ENCODE results near the gene SSC4D. TPM values are rescaled to one million over a fixed set of nuclear protein-coding genes. Genes with fewer than 3 reads are reported as not detected.

The SSC4D gene
- total and polyA plus RNA-seq, 8 donors, result 0.37 to 0.80 TPM; not detected in 6

GRCh38 chr7:76342222-76342621 is 67.3 kb downstream of the SSC4D start:
- peaks cover 32 to 58% (median 55%) of the 10 kb centered on the region in 4 donors for H3K36me3 ChIP-seq
- intact Hi-C loops (cut with DNase I; ENCODE audit: low total_unique reads), result no loop called here
- no peak overlapping the region for H3K27ac ChIP-seq
- WGBS, 5 donors, result 81 to 89% (median 85%) methylated on average over 5 of the region's 5 CpGs
- no peak overlapping the region for H3K4me3 ChIP-seq
- H3K27me3 ChIP-seq, result no peaks in the 10 kb centered on the region
- TF ChIP-seq POLR2AphosphoS5 (IDR thresholded peaks at IDR 0.05) (no peak), POLR2A (IDR thresholded peaks at IDR 0.05) (no peak), EP300 (IDR thresholded peaks at IDR 0.05) (no peak), CTCF (IDR thresholded peaks at IDR 0.05) (no peak)
- peaks cover 27 to 89% (median 47%) of the 10 kb centered on the region in 4 donors for H3K4me1 ChIP-seq
- DNase-seq, result no peak
- H3K9me3 ChIP-seq, result no peaks in the 10 kb centered on the region

GRCh38 chr7:76340617-76341131 is 68.8 kb downstream of the SSC4D start:
- Histone ChIP-seq H3K4me3 (no peak overlapping the region), H3K27ac (peak overlapping the region in 2 of 5 donors; percentile 58 to 64), H3K4me1 (peaks cover 18 to 81% (median 45%) of the 10 kb centered on the region in 4 donors), H3K27me3 (no peaks in the 10 kb centered on the region), H3K9me3 (no peaks in the 10 kb centered on the region), H3K36me3 (peaks cover 20 to 43% (median 40%) of the 10 kb centered on the region in 4 donors)
- 77 to 89% (median 82%) methylated on average over 3 of the region's 3 CpGs for WGBS, 5 donors
- TF ChIP-seq EP300 (IDR thresholded peaks at IDR 0.05), result no peak
- TF ChIP-seq POLR2A (IDR thresholded peaks at IDR 0.05), result no peak
- TF ChIP-seq POLR2AphosphoS5 (IDR thresholded peaks at IDR 0.05), result no peak
- TF ChIP-seq CTCF (IDR thresholded peaks at IDR 0.05), result no peak
- intact Hi-C loops (cut with DNase I; ENCODE audit: low total_unique reads), result no loop called here
- DNase-seq, result no peak

Other genes starting within 250 kb of the SSC4D start
- 1 to 10 TPM in 2 of 5 donors, under 1 TPM in 1, not detected in 2; 0.37 to 6.4 (median 5.1) TPM for gene SRRM3, start 207.8 kb downstream of the SSC4D start, total RNA-seq
- gene SRRM3, start 207.8 kb downstream of the SSC4D start, polyA plus RNA-seq, result 1 to 10 TPM; 3.8 to 5.6 (median 5.5) TPM
- gene HSPB1, start 107.0 kb downstream of the SSC4D start, total RNA-seq, result 1,000 to 10,000 TPM in 1 of 5 donors, 100 to 1,000 TPM in 3, 10 to 100 TPM in 1; 21.8 to 2,022 (median 373) TPM
- gene HSPB1, start 107.0 kb downstream of the SSC4D start, polyA plus RNA-seq, result 1,000 to 10,000 TPM in 1 of 3 donors, 100 to 1,000 TPM in 2; 320 to 2,297 (median 486) TPM
- gene YWHAG, start 50.7 kb downstream of the SSC4D start, total RNA-seq, result 10 to 100 TPM; 28.6 to 64.6 (median 56.2) TPM
- gene YWHAG, start 50.7 kb downstream of the SSC4D start, polyA plus RNA-seq, result 10 to 100 TPM; 26.7 to 42.5 (median 41.2) TPM
- gene ZP3, start 15.3 kb upstream of the SSC4D start, total RNA-seq, result 1 to 10 TPM in 1 of 5 donors, not detected in 4; 1.4 TPM
- 1 to 10 TPM in 2 of 3 donors, under 1 TPM in 1; 0.46 to 7.1 (median 1.3) TPM for gene ZP3, start 15.3 kb upstream of the SSC4D start, polyA plus RNA-seq
- gene DTX2, start 52.0 kb upstream of the SSC4D start, total RNA-seq, result 100 to 1,000 TPM in 2 of 5 donors, 10 to 100 TPM in 3; 20.0 to 252 (median 57.1) TPM
- 10 to 100 TPM; 27.2 to 46.3 (median 37.5) TPM for gene DTX2, start 52.0 kb upstream of the SSC4D start, polyA plus RNA-seq
- 10 to 100 TPM in 2 of 5 donors, 1 to 10 TPM in 1, under 1 TPM in 1, not detected in 1; 0.45 to 12.2 (median 6.2) TPM for gene UPK3B, start 100.9 kb upstream of the SSC4D start, total RNA-seq
- 1 to 10 TPM in 2 of 3 donors, not detected in 1; 4.0 to 6.6 TPM for gene UPK3B, start 100.9 kb upstream of the SSC4D start, polyA plus RNA-seq
- gene SPDYE16, start 133.6 kb upstream of the SSC4D start, total RNA-seq, result not detected
- under 1 TPM in 1 of 3 donors, not detected in 2; 0.03 TPM for gene SPDYE16, start 133.6 kb upstream of the SSC4D start, polyA plus RNA-seq
- 10 to 100 TPM in 2 of 5 donors, 1 to 10 TPM in 1, not detected in 2; 1.1 to 18.1 (median 11.9) TPM for gene POMZP3, start 217.6 kb upstream of the SSC4D start, total RNA-seq
- gene POMZP3, start 217.6 kb upstream of the SSC4D start, polyA plus RNA-seq, result 10 to 100 TPM in 2 of 3 donors, 1 to 10 TPM in 1; 5.0 to 16.1 (median 15.6) TPM